ENCODE data around the gene EPG5. TPM values are rescaled to one million over a fixed set of nuclear protein-coding genes. Genes with fewer than 3 reads are reported as not detected.

The EPG5 gene
- total and polyA plus RNA-seq, 7 donors = 4.4 to 19.9 (median 11.9) TPM

DNA sequence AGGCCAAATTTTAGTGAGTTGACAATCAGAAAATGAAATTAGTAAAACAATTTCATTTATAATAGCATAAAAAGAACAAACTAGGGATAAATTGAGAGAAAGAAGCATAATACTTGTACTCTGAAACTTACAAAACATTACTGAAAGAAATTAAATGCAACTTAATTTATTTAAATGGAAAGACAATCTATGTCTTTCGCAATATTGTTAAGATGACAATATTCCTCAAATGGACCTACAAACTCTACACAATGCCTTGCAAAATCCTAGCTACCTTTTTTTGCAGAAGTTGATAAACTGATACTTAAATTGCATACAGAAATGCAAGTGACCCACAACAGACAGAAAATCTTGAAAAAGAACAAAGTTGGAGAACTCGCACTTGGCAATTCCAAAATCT, 9.1 kb downstream of the EPG5 start:
- Histone ChIP-seq H3K27me3 (ENCODE audit: insufficient read depth in 3 of 3, low read length in 2 of 3) (no peaks in the 10 kb centered on the region), H3K4me3 (no peak overlapping the region), H3K36me3 (ENCODE audit: insufficient read depth in 1 of 2, low read depth in 1 of 2) (peaks cover 3 to 26% of the 10 kb centered on the region in 2 donors), H3K27ac (no peak overlapping the region), H3K4me1 (peaks cover 62% of the 10 kb centered on the region), H3K9me3 (no peaks in the 10 kb centered on the region)
- WGBS, 3 donors = 96 to 98% (median 97%) methylated on average over 2 of the region's 2 CpGs
- DNase-seq = no peak
- TF ChIP-seq, protein P1, sequence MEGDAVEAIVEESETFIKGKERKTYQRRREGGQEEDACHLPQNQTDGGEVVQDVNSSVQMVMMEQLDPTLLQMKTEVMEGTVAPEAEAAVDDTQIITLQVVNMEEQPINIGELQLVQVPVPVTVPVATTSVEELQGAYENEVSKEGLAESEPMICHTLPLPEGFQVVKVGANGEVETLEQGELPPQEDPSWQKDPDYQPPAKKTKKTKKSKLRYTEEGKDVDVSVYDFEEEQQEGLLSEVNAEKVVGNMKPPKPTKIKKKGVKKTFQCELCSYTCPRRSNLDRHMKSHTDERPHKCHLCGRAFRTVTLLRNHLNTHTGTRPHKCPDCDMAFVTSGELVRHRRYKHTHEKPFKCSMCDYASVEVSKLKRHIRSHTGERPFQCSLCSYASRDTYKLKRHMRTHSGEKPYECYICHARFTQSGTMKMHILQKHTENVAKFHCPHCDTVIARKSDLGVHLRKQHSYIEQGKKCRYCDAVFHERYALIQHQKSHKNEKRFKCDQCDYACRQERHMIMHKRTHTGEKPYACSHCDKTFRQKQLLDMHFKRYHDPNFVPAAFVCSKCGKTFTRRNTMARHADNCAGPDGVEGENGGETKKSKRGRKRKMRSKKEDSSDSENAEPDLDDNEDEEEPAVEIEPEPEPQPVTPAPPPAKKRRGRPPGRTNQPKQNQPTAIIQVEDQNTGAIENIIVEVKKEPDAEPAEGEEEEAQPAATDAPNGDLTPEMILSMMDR (IDR thresholded peaks at IDR 0.05) = no peak
- no peak for ATAC-seq
- intact Hi-C loops (cut with DNase I) = no loop called here

DNA sequence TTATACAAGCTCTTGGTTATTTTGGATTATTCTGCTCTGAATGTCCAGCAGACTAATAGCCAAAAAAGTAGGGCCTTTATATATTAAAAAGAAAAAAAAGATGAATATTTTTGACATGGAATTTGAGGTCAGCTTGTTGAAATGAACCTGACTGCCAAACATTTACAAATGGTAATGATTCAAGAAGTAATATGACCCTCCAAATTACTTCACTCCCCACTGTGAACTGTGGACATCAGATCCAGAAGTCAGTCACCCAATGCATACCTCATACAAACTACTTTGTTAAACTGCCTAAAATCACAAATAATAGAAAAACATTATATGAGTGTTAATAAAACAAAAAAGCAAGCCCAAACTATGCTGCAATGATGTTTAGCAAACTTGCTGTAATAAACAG, 10.0 kb downstream of the EPG5 start:
- Histone ChIP-seq H3K4me3 (no peak overlapping the region), H3K9me3 (no peaks in the 10 kb centered on the region), H3K4me1 (peaks cover 52% of the 10 kb centered on the region), H3K27ac (no peak overlapping the region), H3K27me3 (ENCODE audit: insufficient read depth in 3 of 3, low read length in 2 of 3) (no peaks in the 10 kb centered on the region), H3K36me3 (ENCODE audit: insufficient read depth in 1 of 2, low read depth in 1 of 2) (peaks cover 3 to 35% of the 10 kb centered on the region in 2 donors)
- ATAC-seq (peak in 1 of 4 donors; percentile 48), DNase-seq (no peak)
- intact Hi-C loops (cut with DNase I) = no loop called here
- TF ChIP-seq, protein P1 (IDR thresholded peaks at IDR 0.05) = no peak

DNA sequence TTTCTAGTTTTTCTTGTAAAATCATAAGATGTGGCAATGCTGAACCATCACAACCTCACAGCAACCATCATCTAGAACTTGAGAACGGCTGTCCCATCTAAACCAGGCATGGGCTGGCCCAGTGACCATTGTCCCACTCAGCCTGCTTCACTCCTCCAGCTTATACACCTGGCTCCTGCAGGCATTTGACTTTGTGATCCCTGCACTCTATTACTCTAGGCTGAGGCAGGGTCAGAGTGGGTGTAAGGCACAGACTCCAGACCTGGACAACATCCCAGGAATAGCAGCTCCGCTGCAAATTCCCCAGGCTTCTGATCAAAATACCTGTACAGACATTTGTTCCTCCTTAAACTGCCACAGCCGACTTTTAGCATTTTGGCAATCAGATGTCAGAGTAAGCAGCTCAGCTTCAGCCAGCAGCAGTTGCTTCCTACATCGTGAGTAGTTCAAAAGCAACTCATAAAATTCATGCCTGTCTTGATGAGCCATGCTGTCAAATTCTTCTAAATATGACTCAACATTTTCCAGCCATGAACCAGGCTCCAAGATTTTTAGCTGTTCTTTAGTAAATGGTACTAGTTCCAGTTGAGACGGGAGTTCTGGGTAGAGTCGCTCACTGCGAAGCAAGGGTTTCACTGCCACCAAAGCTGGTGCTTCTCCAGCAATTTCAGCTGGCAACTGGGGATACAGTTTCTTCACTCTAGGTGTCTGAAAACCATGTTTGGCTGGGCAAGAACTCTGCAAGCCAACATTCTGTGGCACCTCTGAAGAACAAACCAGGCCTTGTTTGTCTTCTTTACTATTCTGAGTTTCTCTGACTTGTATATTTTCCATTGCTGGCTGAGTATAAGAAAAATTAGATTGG, 12.8 kb downstream of the EPG5 start:
- intact Hi-C loops (cut with DNase I) = no loop called here
- Histone ChIP-seq H3K4me3 (no peak overlapping the region), H3K4me1 (peaks cover 51% of the 10 kb centered on the region), H3K9me3 (no peaks in the 10 kb centered on the region), H3K36me3 (ENCODE audit: insufficient read depth in 1 of 2, low read depth in 1 of 2) (peaks cover 7 to 63% of the 10 kb centered on the region in 2 donors), H3K27me3 (ENCODE audit: insufficient read depth in 3 of 3, low read length in 2 of 3) (no peaks in the 10 kb centered on the region), H3K27ac (peak overlapping the region; percentile 77)
- 44 to 71% (median 51%) methylated on average over 7 of the region's 7 CpGs for WGBS, 3 donors
- no peak for DNase-seq
- TF ChIP-seq, protein P1 (IDR thresholded peaks at IDR 0.05) = no peak
- ATAC-seq = peak; percentile 77 to 94 (median 87)

DNA sequence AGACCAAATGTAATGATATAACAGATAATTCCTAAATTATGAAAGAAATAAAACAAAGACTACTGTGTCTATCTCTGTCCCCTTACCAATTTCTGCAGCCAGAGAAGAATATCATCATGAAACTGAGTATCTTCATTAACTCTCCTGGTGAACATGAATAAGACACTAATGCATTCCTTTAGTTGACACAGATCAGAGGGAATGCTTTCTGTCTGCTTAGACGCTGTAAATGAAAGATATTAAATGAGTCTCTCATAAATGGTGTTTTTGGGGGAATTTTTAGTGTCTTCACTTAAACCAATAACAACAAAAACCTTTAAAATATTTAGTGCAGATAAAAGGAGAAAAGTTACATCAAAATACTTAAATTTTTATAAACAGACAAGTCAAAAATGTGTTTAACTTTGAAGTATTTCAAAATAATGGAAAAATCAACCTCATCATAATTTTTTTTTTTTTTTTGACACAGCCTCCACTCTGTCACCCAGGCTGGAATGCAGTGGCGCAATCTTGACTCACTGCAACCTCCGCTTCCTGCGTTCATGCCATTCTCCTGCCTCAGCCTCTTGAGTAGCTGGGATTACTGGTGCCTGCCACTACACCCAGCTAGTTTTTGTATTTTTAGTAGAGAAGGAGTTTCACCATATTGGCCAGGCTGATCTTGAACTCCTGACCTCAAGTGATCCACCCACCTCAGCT, 16.0 kb downstream of the EPG5 start:
- DNase-seq = peak; percentile 39 to 65
- H3K9me3 ChIP-seq = no peaks in the 10 kb centered on the region
- H3K27me3 ChIP-seq (ENCODE audit: insufficient read depth in 3 of 3, low read length in 2 of 3) = no peaks in the 10 kb centered on the region
- H3K4me1 ChIP-seq = peaks cover 26% of the 10 kb centered on the region
- TF ChIP-seq, protein P1 (IDR thresholded peaks at IDR 0.05) = no peak
- no peak overlapping the region for H3K27ac ChIP-seq
- peak in 3 of 4 donors; percentile 33 to 53 (median 46) for ATAC-seq
- intact Hi-C loops (cut with DNase I) = no loop called here
- WGBS, 3 donors = 86 to 94% (median 93%) methylated on average over 4 of the region's 4 CpGs
- peaks cover 9 to 94% of the 10 kb centered on the region in 2 donors for H3K36me3 ChIP-seq (ENCODE audit: insufficient read depth in 1 of 2, low read depth in 1 of 2)
- H3K4me3 ChIP-seq = no peak overlapping the region

Data from psoas muscle (tissue), 8 donors.